HG02970 (cell line): ENCODE measurements around the gene SHC2.
"Not testable (repeated sequence)": the region's sequence is repeated elsewhere in the genome, so short reads cannot be mapped to it uniquely, and the experiment has no call there.

Experiments used
- ATAC-seq: cut with Tn5 transposase; IDR thresholded peaks from one replicate; pipeline ENCODE4 v1.9.1; 2021; ENCODE audit warnings: mild to moderate bottlenecking, moderate library complexity, moderate number of reproducible peaks; ENCODE audit not compliant: unreplicated experiment, low FRiP score

SHC2 gene

DNA sequence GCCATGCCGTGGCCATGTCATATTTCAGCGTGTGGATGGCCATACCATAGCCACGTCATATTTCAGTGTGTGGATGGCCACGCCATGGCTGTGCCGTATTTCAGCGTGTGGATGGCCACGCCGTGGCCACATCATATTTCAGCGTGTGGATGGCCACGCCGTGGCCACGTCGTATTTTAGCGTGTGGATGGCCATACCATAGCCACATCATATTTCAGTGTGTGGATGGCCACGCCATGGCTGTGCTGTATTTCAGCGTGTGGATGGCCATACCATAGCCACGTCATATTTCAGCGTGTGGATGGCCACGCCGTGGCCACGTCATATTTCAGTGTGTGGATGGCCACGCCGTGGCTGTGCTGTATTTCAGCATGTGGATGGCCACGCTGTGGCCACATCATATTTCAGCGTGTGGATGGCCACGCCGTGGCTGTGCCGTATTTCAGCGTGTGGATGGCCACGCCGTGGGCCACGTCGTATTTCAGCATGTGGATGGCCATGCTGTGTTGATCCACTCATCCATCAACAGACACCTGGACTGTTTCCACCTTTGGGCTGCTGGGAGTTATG, 9.8 kb downstream of the SHC2 start:
- not testable (repeated sequence) for ATAC-seq

DNA sequence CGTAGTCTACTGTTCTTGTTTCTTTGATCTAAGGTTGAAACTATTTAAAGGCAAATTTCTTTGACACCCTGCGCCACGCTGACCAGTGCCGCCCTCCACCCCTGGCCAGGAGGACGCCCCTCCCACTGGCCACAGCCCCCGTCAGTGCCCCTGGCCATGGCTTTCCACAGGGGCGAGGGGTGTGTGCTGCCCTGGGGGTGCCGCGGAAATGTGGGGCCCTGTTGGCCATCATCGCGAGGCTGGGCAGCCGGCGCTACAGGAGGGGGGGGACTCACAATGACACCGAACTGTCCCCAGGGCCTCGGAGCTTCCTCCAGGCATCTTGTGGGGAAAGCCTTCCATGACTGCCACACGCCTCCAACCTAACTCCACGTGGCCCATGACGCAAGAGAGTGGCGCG, 10.9 kb downstream of the SHC2 start:
- ATAC-seq = no peak

- ATAC-seq = no peak
Observed at GRCh38 chr19:447816-448560, 12.8 kb downstream of the SHC2 start.

DNA sequence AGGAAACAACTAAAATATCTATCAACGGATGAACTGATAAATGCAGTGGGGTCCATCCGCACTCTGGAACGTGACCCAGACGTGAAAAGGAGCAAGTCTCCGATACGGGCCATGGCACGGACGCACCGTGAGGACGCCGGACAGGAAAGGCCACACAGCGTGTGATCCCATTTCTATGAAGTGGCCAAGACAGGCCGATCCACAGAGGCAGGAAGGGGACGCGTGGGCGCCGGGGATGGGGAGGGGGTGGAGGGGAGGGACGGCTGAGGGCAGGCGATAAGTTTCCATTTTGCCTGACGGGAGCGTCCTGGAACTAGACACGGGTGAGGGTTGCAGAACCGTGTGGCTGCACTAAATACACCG, 13.8 kb downstream of the SHC2 start:
- no peak for ATAC-seq

DNA sequence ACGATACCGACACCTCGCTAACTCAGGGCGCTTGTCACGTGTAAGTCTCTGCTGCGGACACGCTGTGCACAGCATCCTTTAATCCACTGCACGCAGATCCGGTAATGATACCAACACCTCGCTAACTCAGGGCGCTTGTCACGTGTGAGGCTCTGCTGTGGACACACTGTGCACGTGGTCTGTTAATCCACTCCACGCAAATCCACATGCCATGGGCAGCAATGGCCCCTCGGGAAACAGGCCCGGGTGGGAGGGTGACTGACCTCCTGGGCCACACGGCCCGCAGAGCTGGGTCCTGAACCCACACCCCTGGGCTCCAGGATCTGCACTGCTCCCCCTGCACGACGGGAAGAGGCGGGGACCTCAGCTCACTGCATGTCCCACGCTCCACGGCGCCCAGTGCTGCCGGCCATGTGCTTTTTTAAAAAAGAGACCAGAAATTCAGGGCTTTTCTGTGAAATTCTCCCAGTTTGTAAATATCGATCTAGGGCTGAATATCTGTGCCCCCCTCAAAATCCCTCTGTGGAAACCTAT, 16.1 kb downstream of the SHC2 start:
- ATAC-seq = no peak

- no peak for ATAC-seq
Observed at GRCh38 chr19:443005-443404, 17.8 kb downstream of the SHC2 start.

GRCh38 chr19:442085-442484, 18.7 kb downstream of the SHC2 start:
- ATAC-seq = no peak

DNA sequence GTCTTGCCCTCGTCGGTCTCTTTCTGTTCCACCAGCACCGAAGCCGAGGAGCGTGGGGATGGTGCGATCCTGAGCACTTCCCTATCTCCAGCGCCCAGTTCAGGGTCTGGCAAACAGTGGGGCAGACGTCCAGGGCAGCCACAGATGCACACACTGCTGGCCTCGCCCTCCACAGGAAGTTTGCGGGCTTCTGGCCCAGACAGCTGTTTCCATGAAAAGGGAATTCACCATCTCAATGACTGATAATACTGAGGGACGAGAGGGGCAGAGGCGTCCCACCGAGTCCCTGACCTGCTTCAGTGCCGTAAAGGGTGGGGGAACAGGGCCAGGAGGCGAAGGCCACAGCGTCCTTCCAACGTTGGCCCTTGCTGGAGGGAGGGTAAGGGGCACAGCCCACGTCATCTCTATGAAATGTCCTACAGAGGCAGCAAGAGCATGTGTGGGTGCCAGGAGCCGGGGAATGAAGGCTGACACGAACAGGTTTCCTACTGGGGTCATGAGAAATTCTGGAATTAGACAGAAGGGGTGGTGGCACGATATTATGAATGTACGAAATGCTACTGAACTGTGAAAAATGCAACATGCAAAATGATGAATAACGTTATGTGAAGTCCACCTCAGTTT, 19.5 kb downstream of the SHC2 start:
- no peak for ATAC-seq

DNA sequence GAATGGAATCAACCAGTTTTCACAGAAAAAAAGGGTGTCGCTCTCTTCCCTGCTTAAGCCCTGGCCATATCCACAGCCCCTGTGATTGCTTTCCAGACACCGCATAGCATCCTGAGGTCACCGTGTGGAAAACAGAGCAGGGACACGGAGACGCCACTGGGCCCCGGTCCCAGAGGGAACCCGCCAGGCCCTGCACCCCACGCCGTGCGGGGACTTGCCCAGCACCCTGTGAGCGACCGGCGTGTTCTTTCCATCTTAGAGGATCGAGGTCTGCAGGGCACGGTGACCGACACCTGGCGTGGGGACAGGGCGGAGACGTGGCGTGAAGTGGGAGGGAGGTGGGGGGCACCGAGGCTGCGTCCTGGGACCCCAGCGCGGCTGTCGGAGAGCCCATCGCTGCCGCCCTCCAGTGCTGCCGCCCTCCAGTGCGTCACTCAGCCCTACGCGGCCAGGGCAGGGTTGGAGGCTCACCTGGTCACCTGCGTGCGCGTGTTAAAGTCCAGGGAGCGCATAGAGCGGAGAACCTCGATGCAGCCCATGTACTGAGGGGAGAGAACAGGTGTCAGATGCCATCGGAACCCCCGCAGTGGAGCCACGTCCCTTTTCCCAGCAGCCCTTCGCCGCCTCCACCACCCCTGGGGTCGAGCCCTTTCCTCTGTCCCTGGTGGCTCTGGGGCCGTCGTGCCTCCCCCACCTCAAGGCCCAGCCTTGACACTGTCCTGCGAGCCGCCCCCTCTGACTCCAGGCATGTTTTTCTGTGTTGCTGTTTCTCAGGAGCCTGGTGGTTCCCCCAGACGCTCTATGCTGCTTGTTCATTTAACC, 20.2 kb downstream of the SHC2 start:
- no peak for ATAC-seq

DNA sequence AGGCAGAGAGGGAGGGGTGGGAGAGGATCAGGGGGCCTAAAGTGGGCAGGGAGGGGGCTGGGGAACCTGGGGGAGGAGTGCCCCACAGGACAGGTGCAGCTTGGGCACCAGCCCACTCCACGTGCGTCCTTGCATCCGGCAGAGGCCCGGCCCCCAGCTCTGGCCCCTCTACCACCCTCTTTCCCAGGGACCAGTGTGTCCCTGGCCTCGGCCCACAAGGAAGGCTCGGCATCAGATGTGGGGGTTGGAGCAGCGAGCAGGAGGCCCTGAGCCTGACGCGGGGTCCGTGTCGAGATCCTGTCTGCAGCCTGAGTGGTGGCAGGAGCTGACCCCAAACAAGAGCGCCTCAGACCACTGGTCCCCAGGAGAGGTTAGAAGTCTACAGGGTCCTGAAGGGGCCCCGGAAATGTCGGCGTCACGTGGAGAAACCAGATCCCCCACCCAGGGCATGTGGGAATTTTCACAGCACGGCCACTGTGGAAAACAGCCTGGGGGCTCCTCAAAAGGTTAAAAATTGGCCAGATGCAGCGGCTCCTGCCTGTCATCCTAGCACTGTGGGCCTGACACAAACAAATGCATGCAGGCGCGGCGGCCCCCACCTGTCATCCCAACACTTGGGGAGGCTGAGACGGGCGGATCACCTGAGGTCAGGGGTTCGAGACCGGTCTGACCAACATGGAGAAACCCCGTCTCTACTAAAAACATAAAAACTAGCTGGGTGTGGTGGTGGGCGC, 21.5 kb downstream of the SHC2 start:
- ATAC-seq = no peak

DNA sequence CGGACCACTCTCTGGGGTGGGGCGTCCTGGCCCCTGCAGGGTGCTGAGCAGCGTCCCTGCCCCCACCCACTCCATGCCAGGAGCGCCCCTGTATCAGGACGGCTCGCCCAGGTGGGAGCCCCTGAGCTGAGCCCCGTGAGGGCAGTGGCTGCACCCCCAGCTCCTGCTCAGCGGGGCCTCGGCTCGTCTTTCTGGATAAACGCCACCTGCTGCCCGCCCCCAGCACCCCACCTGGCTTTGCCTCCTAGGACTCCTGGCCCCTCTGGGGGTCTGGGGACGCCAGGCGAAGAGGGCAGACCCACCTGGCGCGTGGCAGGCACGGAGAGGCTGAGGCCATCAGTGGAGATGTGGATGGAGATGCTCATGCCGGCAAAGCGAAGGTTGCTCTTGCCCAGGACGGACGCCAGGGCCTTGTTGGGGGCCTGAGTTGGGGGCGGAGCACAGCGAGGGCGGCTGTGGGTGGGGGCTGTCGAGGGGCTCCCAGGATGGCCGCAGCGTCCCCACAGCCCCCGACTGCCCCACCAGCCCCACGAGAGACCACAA, 22.3 kb downstream of the SHC2 start:
- ATAC-seq = no peak

DNA sequence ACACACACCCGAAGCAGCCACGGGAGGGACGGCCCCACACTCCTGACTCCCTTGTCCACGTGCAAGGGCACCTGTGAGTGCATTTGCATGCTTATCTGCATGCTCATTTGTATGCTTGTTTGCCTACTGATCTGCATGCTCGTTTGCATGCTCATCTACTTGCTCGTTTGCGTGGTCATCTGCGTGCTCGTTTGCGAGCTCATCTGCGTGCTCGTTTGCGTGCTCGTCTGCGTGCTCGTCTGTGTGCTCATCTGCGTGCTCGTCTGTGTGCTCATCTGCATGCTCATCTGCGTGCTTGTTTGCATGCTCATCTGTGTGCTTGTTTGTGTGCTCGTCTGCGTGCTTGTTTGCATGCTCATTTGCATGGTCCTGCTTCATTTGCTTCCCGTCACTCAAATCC, 23.8 kb downstream of the SHC2 start:
- no peak for ATAC-seq

DNA sequence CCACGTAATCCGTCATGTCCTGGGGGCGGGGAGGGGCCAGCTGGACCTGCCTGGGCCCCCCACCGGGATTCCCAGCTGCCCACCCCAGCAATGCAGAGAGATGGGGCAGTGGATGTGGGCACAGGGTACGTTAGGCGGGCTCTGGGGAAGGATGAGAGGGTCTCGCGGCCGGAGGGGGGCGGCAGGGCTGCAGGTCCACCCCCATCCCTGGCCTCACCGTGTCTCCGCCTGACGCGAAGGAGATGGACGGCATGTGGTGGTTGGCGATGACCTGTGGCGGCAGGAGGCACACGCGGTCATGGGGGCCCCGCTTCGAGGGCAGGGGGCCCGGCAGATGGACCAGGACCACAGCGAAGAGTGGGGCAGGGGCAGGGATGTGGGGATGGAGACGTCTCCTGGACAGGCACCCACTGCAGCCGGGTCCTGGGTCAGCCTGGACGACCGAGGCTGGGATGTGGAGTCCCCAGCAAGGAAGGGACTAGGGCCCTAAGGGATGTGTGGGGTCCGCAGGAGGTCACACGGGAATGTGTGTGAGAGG, 24.4 kb downstream of the SHC2 start:
- ATAC-seq = no peak

GRCh38 chr19:435707-436412, 25.0 kb downstream of the SHC2 start:
- ATAC-seq = no peak

- no peak for ATAC-seq
Observed at GRCh38 chr19:435056-435706, 25.7 kb downstream of the SHC2 start.

- no peak for ATAC-seq
Observed at GRCh38 chr19:434152-434960, 26.5 kb downstream of the SHC2 start.

DNA sequence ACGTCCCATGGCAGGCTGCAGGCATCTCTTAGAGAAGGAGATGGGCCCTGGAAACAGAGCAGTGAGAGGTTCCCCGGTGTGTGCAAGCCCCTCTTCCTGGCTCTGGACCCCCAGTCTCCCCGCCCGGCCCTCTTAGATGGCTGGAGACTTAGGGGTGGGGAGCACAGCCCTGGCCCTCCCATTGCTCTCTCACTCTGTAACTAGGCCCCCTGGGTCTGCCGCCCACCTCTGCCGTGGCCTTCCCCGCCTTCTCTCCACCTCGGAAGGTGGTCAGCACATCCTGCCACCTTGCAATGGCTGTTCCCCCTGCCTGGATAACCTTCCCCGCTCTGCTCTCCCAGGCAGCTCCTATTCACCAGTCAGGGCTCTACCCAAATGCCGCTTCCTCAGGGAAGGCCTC, 30.1 kb downstream of the SHC2 start:
- ATAC-seq = no peak

GRCh38 chr19:428149-428548, 32.7 kb downstream of the SHC2 start:
- ATAC-seq = no peak
